HFF-Myc (cell line): ENCODE data around the gene OGDH.

Experiments used
- DNase-seq: peaks from one replicate; pipeline ENCODE4 v3.0.0-alpha.2; 2011; ENCODE audit warnings: low read depth; ENCODE audit errors: extremely low read depth
- H3K4me3 ChIP-seq: replicated peaks from 2 replicates; pipeline ENCODE4 v1.5.1; 2011; ENCODE audit warnings: low read depth, mild to moderate bottlenecking, control low read depth, low read length
- CTCF ChIP-seq: IDR thresholded peaks from 2 replicates; pipeline ENCODE4 v1.5.1; 2012; ENCODE audit warnings: mild to moderate bottlenecking, low read depth, low read length, control low read depth; ENCODE audit errors: missing control alignments

OGDH gene

GRCh38 chr7:44748948-44749731 lies 142.7 kb downstream of the OGDH start:
- H3K4me3 ChIP-seq = peak overlapping the region; percentile 83
- no peak for TF ChIP-seq CTCF
- no peak for DNase-seq

GRCh38 chr7:44749992-44750391 lies 143.6 kb downstream of the OGDH start:
- peak overlapping the region; percentile 83 for H3K4me3 ChIP-seq
- TF ChIP-seq CTCF = no peak
- no peak for DNase-seq

- DNase-seq = no peak
- TF ChIP-seq CTCF = no peak
- no peak overlapping the region for H3K4me3 ChIP-seq
These were observed 144.0 kb downstream of the OGDH start for GRCh38 chr7:44750424-44750823.

GRCh38 chr7:44750921-44751571 lies 144.6 kb downstream of the OGDH start:
- H3K4me3 ChIP-seq = no peak overlapping the region
- no peak for TF ChIP-seq CTCF
- no peak for DNase-seq

- no peak for TF ChIP-seq CTCF
- DNase-seq = no peak
These were observed 146.4 kb downstream of the OGDH start for GRCh38 chr7:44752822-44753221.

GRCh38 chr7:44754802-44755697 lies 148.6 kb downstream of the OGDH start:
- no peak for TF ChIP-seq CTCF
- no peak for DNase-seq
- no peak overlapping the region for H3K4me3 ChIP-seq

More at GRCh38 chr7:44752822-44753221, 146.4 kb downstream of the OGDH start:
- no peak overlapping the region for H3K4me3 ChIP-seq
